HTR-8/SVneo (cell line): ENCODE data around the gene DNAAF6.
"Not testable (repeated sequence)": the region's sequence is repeated elsewhere in the genome, so short reads cannot be mapped to it uniquely, and the experiment has no call there.

Experiments
- DNase-seq: peaks from one replicate; pipeline ENCODE4 v3.0.0; 2011; ENCODE audit warnings: low spot score, mixed read lengths; ENCODE audit not compliant: insufficient read length
- FAIRE-seq: peaks from 2 replicates; lab custom pipeline; 2011; peaks lifted over from hg19 to GRCh38; lab: Jason Lieb, UNC

The DNAAF6 gene

DNA sequence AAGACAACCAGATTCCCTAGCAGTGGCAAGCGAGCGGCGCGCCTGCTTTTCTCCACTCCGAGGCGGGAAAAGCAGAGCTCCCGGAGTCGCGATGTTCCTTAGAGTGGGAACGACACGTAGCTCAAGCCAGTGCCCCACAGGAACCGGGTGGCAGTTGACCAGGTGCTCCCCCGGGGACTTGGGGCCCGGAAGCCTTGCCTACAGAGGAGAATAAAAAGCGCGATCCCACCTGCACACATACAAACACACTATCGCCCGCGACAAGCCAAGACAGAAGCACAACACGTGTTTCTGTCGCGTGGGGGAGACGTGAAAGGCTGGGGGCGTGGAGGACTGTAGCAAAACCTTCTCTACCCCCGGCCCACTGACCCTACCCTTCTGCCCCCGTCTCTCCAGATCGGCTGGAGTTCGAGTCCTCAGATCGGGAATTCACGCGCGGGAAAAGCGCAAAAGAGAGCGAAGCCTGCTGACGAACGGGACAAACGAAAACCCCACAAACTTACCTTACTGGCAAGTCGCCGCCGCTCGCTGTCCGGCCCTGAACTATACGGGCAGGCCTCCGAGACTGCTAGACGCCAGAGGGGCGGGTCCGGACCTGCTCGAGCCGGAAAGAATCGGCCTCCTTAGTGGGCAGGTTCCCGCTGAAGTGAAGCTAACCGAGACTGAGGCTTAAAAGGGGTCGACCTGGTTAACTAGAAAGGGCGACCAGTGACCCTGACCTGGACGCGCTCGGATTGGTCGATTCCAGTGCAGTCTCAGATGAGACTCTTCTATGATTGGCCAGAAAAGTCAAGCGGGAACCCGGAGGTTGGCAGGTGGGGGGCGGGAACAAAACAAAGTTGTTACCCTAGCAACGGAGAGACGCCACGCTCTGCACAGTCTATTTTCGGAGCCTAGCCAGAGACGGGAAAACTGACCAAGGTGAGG, at the start of gene DNAAF6, which contains the start of gene NUP62CL:
Gene DNAAF6, plus strand, starts transcription at position 842 of the 927 bp plus-strand sequence. CDS start 6,265 bp downstream, outside the sequence.
Gene NUP62CL, minus strand, starts transcription at position 664 of the 927 bp plus-strand sequence. CDS start 31,287 bp downstream, outside the sequence.
- DNase-seq: peak; percentile 62
- no peak for FAIRE-seq

- DNase-seq, FAIRE-seq: not testable (repeated sequence)
Measured at GRCh38 chrX:107157618-107158017, 48.8 kb upstream of the DNAAF6 start.

- no peak for FAIRE-seq
Measured at GRCh38 chrX:107167163-107167921, 39.1 kb upstream of the DNAAF6 start.

GRCh38 chrX:107168257-107168656, 38.2 kb upstream of the DNAAF6 start:
- FAIRE-seq: no peak
- DNase-seq: no peak

More at GRCh38 chrX:107167163-107167921, 39.1 kb upstream of the DNAAF6 start:
- DNase-seq: no peak

DNA sequence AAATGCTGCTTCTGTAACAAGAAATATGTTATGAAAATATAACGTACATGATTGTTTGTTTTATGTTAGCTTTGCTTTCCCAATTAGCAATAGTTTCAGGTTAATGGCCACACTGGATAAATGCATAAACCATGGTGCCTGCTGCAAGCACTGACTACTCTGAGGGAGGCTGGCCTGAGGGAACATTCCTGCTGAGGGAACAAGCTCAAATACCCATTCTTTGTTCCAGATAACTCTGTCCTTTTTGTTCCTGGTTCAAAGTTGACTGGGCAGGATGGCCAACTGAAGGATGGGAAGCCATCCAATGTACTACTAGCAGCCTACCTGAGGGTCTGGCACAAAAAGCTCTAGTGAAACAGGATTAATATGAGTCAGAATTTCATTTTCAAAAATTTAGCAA, 37.7 kb upstream of the DNAAF6 start:
- no peak for FAIRE-seq

DNA sequence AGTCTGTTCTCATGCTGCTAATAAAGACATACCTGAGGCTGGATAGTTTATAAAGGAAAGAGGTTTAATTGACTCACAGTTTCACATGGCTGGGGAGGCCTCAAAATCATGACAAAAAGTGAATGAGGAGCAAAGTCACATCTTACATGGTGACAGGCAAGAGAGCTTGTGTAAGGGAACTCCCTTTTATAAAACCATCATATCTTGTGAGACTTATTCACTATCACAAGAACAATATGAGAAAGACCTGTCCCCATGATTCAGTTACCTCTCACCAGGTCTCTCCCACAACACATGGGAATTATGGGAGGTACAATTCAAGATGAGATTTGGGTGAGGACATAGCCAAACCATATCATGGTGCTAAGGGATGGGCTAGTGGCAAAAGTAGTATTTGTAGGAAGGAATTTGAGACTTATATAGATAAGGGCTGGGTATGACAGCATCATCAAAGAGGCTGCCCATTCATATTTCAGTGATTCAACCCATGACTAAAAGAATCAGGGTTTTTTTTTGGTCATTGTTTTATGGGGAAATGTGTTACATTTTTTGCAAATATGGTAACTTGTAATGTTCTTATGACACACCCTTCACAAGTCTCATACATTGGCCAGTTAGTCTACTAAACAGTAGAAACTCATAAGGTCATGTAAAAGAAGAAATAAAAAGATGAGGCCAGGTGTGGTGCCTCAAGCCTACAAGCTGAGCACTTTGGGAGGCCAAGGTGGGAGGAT, 34.9 kb upstream of the DNAAF6 start:
- DNase-seq (no peak), FAIRE-seq (no peak)

More for the DNA sequence above, 37.7 kb upstream of the DNAAF6 start:
- DNase-seq: no peak

DNA sequence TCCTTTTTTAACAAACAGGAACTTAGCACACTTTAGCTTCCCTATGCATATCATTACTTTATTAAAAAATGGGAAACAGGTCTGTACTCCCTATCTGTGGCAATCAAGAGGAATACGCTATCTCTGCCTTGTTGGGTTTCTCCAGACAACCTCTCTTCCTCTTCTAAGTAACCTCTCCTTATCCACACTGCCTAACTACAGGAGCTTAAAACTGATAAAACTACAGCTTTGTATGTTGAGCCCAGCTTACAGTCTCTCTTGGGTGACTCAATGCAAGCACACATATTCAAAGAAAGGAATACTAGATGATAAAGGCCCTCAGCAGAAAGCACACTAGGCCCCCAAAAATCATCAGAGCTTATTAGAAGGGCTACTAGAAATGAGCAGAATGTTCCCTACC, 9.1 kb upstream of the DNAAF6 start:
- no peak for DNase-seq
- no peak for FAIRE-seq

DNA sequence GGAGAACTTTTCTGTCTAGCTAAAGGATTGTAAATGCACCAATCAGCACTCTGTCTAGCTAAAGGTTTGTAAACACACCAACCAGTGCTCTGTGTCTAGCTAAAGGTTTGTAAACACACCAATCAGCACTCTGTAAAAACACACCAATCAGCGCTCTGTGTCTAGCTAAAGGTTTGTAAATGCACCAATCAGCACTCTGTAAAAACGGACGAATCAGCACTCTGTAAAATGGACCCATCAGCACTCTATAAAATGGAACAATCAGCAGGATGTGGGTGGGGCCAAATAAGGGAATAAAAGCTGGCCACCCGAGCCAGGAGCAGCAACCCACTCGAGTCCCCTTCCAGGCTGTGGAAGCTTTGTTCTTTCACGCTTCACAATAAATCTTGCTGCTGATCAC, 8.3 kb upstream of the DNAAF6 start:
- FAIRE-seq, DNase-seq: not testable (repeated sequence)

DNA sequence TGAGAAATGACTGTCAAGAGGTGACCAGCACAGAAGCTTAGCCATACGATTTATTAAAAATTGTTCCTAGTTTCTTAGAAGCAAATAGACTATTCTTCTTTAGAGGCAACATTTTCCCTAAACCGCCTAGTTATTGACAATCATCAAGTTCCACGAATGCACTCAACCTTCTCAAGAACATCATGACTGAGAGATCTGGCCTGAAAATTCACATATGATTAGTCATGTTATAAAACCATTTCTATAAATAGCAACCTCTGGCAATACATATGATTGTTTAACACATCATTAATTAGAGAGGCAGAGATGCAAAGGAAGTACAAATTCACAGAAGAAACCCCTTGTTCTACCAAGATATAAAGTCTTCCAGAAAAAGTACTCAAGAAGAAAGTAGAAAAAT, 6.9 kb upstream of the DNAAF6 start:
- DNase-seq (no peak), FAIRE-seq (no peak)

DNA sequence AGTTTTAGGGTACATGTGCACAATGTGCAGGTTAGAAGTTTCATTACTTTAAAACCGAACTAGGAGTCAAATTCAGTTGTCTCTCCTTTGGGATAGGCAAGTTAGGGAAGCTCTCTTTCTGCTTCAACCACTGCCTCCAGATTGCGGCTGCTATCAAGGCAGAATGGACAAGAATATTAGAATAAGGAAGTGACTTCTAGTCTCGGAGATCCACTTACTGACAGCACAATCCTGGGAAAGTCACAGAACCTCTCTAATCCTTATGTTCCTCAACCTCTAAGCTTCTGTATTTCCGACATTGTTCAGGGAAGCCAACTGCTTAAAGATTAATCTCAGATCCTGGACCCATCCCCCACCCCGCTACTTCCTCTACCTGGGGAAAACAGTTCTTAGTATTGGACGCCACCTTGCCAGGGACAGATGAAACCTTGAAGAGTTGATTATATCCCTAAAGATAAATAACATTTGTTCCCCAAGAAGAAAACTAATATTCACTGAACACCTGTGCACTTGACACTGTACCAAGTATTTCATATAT, 2.3 kb upstream of the DNAAF6 start:
- FAIRE-seq: no peak

GRCh38 chrX:107206697-107207065, 270 bp downstream of the DNAAF6 start:
- FAIRE-seq: no peak

More for the DNA sequence above, 2.3 kb upstream of the DNAAF6 start:
- no peak for DNase-seq

DNA sequence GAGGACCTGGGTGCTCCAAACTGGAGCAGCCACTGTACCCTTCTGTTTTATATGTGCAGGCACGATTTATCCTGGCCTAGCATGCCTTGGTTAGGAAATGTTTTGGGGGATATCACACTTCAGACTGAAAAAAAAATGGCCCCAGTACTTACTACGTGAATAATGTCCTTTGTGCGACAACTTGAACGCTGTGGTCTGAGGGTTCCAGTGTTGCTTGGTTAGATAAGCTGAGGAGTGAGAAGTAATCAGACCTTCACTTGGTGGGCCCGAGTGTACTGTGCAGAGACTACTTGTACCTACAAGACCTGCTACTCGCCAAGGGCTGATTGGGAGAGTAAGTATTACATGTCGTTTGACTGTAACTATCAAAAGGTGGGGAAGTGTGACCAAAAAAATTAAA, 678 bp downstream of the DNAAF6 start:
- FAIRE-seq (no peak), DNase-seq (no peak)

More at GRCh38 chrX:107206697-107207065, 270 bp downstream of the DNAAF6 start:
- no peak for DNase-seq

- DNase-seq: no peak
- no peak for FAIRE-seq
Measured at GRCh38 chrX:107207943-107208342, 1.5 kb downstream of the DNAAF6 start.

DNA sequence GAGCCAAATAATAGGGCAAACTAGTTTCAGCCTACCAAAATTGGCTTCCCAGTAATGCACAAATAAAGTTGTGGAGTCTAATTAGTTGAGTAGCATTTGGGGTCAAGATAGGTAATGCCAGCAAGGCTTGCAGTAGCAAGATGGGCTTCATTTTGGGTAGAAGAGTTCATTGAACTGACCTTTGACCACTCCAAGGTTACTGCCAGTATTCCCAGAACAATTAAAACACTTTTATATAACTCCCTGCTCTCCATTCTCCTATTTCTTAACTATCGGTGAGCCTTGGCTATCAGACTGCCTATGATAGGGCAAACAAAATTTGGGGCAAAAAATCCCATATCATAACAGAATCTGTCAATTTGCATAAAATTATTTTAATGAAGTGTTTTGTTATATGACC, 7.1 kb downstream of the DNAAF6 start:
- no peak for DNase-seq

DNA sequence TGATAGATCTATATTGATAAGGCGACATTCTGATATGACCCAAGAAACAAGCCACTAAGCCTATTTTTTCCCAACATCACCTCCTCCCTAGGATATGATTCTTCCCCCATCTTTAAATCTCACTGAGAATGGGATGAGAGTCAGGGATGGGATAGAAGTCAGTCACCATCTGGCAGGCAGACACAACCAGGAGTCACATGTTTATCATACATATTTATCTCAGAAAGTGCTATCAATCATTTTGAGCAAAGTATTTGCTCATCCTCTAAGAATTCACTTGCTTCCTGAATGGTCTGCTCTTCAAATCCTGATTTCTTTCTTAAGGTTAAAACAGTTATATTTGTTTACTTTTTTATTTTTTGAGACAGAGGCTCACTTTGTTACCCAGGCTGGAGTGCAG, 20.3 kb downstream of the DNAAF6 start:
- DNase-seq: peak; percentile 8
- no peak for FAIRE-seq

More for the DNA sequence above, 7.1 kb downstream of the DNAAF6 start:
- no peak for FAIRE-seq

GRCh38 chrX:107227780-107228485, 21.5 kb downstream of the DNAAF6 start:
- no peak for DNase-seq
- FAIRE-seq: no peak

GRCh38 chrX:107228486-107228819, 22.0 kb downstream of the DNAAF6 start:
- no peak for DNase-seq
- no peak for FAIRE-seq

- DNase-seq (no peak), FAIRE-seq (no peak)
Measured at GRCh38 chrX:107272431-107272921, 66.1 kb downstream of the DNAAF6 start.

DNA sequence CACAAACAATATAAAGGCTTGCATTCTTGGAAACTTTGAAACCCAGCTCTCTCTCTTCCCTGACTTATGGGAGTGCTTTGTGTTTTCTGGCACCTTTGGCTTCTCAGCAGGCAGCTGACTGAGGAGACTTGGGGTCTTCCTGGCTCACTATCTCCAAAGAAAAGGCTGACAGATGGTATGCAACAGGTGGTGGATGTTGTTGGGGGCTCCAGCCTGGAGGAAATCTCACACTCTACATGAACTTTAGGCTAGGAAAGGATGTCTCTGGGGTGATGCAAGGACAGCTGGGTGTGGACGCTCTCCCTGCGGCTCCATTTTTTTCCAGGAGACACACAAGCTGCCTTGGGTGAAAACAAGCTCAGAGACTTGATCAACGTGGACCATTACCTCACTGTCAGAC, 67.4 kb downstream of the DNAAF6 start:
- no peak for DNase-seq
- no peak for FAIRE-seq
